RWPE2 (cell line): ENCODE data around the gene BBIP1.

Source experiments
- ATAC-seq: fragments of 200-7000 bp; cut with Tn5 transposase; 3 replicates; pipeline ENCODE4 v1.9.1; 2021; ENCODE audit warnings: low read depth
- DNase-seq: peaks from one replicate; pipeline ENCODE4 v3.0.0-alpha.2; 2020; ENCODE audit warnings: low spot score
- H3K27ac ChIP-seq: fragments of 450-650 bp; 2 replicates; pipeline ENCODE4 v1.5.1; 2017; ENCODE audit warnings: mild to moderate bottlenecking; ENCODE audit not compliant: poor library complexity, severe bottlenecking
- H3K27me3 ChIP-seq: fragments of 250-450 bp; sonication (Bioruptor Pico); 2 replicates; pipeline ENCODE4 v1.5.1; 2021; ENCODE audit warnings: mild to moderate bottlenecking, moderate library complexity; ENCODE audit not compliant: insufficient read depth, poor library complexity, severe bottlenecking
- H3K36me3 ChIP-seq: fragments of 250-450 bp; sonication (Bioruptor Pico); 2 replicates; pipeline ENCODE4 v1.5.1; 2020; ENCODE audit warnings: low read depth, mild to moderate bottlenecking, moderate library complexity
- H3K4me1 ChIP-seq: fragments of 250-450 bp; sonication (Bioruptor Pico); 2 replicates; pipeline ENCODE4 v1.5.1; 2021; ENCODE audit warnings: mild to moderate bottlenecking, moderate library complexity; ENCODE audit not compliant: insufficient read depth, poor library complexity, severe bottlenecking
- H3K4me3 ChIP-seq: fragments of 250-450 bp; sonication (Bioruptor Pico); 2 replicates; pipeline ENCODE4 v1.5.1; 2021; ENCODE audit warnings: mild to moderate bottlenecking, moderate library complexity; ENCODE audit not compliant: severe bottlenecking
- H3K9me3 ChIP-seq: fragments of 250-450 bp; sonication (Bioruptor Pico); 2 replicates; pipeline ENCODE4 v1.5.1; 2021; ENCODE audit warnings: mild to moderate bottlenecking, moderate library complexity; ENCODE audit not compliant: severe bottlenecking
- CTCF ChIP-seq: fragments of 450-650 bp; IDR thresholded peaks from one replicate; pipeline ENCODE4 v1.5.1; 2017; ENCODE audit warnings: mild to moderate bottlenecking, moderate library complexity; ENCODE audit not compliant: poor library complexity, severe bottlenecking

The BBIP1 gene

GRCh38 chr10:110946496-110946895, 27.5 kb upstream of the BBIP1 start:
- no peaks in the 10 kb centered on the region for H3K27me3 ChIP-seq
- DNase-seq, result no peak
- H3K9me3 ChIP-seq, result no peaks in the 10 kb centered on the region
- H3K27ac ChIP-seq, result no peak overlapping the region
- H3K4me1 ChIP-seq, result peaks cover 4% of the 10 kb centered on the region
- 0 out of 2 replicates have a peak, but pooled peaks cover 4% of the 10 kb centered on the region for H3K36me3 ChIP-seq
- ATAC-seq, result peak; percentile 64
- TF ChIP-seq CTCF, result no peak
- H3K4me3 ChIP-seq, result no peak overlapping the region

DNA sequence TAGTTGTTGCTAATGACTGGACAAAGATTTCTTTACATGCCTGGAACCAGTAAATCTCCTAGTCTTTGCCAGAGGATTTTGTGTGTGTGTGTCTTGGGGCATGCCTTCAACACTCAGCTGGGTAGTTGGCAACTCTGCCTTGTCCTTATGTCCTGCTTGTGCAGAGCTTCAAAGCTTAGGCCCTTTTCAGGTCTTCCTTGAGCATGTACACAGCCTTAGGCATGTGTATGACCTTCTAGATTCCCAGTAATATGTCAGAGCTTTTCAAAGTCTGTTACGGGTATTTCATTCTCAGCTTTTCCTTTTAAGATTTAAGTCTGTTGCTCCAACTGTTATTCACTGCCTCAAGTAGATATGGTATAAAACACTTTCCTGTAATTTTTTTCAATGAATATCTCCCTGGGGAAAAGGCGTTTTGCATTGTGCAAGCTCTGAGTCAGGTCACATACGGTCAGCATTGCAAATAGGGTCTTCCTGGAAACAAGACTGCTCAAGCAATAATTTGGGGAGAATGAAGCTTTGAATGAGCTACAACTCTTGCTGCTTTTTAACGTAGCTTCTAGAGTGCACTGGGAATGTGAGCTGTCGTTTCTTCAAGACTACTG, 25.9 kb upstream of the BBIP1 start:
- ATAC-seq (no peak), DNase-seq (no peak)
- peaks cover 4% of the 10 kb centered on the region for H3K4me1 ChIP-seq
- H3K9me3 ChIP-seq, result no peaks in the 10 kb centered on the region
- H3K27ac ChIP-seq, result no peak overlapping the region
- no peak overlapping the region for H3K4me3 ChIP-seq
- no peak for TF ChIP-seq CTCF
- H3K36me3 ChIP-seq, result peaks cover 3% of the 10 kb centered on the region; the same call in 1 of the 2 replicates
- H3K27me3 ChIP-seq, result no peaks in the 10 kb centered on the region

- TF ChIP-seq CTCF, result no peak
- no peaks in the 10 kb centered on the region for H3K9me3 ChIP-seq
- no peak for DNase-seq
- no peaks in the 10 kb centered on the region for H3K27me3 ChIP-seq
- peaks cover 3% of the 10 kb centered on the region; the same call in 1 of the 2 replicates for H3K36me3 ChIP-seq
- ATAC-seq, result no peak
- no peak overlapping the region for H3K27ac ChIP-seq
- no peak overlapping the region for H3K4me3 ChIP-seq
- H3K4me1 ChIP-seq, result no peaks in the 10 kb centered on the region
Observed at GRCh38 chr10:110939419-110939818, 20.4 kb upstream of the BBIP1 start.

GRCh38 chr10:110936757-110937156, 17.8 kb upstream of the BBIP1 start:
- peaks cover 3% of the 10 kb centered on the region; the same call in 1 of the 2 replicates for H3K36me3 ChIP-seq
- no peak overlapping the region for H3K4me3 ChIP-seq
- TF ChIP-seq CTCF, result no peak
- H3K4me1 ChIP-seq, result peaks cover 16% of the 10 kb centered on the region
- no peak overlapping the region for H3K27ac ChIP-seq
- no peaks in the 10 kb centered on the region for H3K9me3 ChIP-seq
- ATAC-seq, result no peak
- DNase-seq, result no peak
- no peaks in the 10 kb centered on the region for H3K27me3 ChIP-seq

DNA sequence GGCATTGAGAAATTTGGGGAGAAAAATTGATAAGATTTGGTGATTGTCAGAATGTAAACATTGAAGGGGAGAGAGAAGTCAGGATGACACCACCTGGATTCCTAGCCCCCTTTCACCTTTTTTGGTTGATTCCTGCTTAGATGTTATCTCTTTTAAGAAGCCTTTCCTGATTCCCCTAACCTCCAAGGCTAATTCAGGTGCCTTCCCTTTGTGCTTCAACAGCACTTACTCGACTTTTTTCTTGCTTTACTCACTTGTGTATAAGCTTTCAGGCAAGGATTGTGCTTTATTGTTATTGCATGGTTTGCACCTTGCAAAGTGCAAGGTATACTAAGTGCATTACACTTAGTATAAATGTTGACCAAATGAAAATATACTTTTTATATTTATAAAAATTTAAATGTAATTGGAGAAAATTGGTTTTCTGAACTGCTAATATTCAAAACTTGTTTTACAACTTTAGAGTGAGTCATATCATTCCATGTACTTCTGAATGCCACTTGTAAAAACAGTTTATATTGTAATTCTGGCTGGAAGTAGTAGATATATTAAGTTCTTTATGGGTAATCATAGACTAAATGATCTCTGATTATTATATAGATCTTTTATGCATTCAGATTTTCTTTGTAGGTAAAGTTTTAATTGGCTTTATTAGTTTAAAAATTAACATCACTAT, 13.7 kb upstream of the BBIP1 start:
- no peak for TF ChIP-seq CTCF
- Histone ChIP-seq H3K27ac (peak overlapping the region; percentile 41), H3K36me3 (no peaks in the 10 kb centered on the region), H3K4me1 (peaks cover 22% of the 10 kb centered on the region), H3K9me3 (no peaks in the 10 kb centered on the region), H3K27me3 (no peaks in the 10 kb centered on the region), H3K4me3 (no peak overlapping the region)
- no peak for DNase-seq
- peak; percentile 73 for ATAC-seq
